AG09309 (cell line): ENCODE data around the gene ZBTB45.

Source experiments
- DNase-seq: peaks from one replicate; pipeline ENCODE4 v3.0.0-alpha.2; 2010; ENCODE audit warnings: low read depth
- H3K4me3 ChIP-seq: 2 replicates; pipeline ENCODE4 v1.5.1; 2011; ENCODE audit warnings: mild to moderate bottlenecking, low read depth, low read length, moderate library complexity; ENCODE audit not compliant: control insufficient read depth
- CTCF ChIP-seq: IDR thresholded peaks from 2 replicates; pipeline ENCODE4 v1.5.1; 2011; ENCODE audit warnings: mild to moderate bottlenecking, low read depth, low read length, inconsistent platforms; ENCODE audit not compliant: insufficient read depth, control insufficient read depth; ENCODE audit errors: missing control alignments

The ZBTB45 gene

GRCh38 chr19:58555369-58555885, 35.8 kb upstream of the ZBTB45 start:
- TF ChIP-seq CTCF, result no peak
- peak overlapping the region; percentile 81 for H3K4me3 ChIP-seq
- no peak for DNase-seq

- H3K4me3 ChIP-seq, result peak within 1 kb of the TSS; percentile 81
- no peak for TF ChIP-seq CTCF
- peak; percentile 79 for DNase-seq
Measured at GRCh38 chr19:58554494-58555368, 35.1 kb upstream of the ZBTB45 start, which contains the start of gene CHMP2A. Gene CHMP2A (minus strand): TSS chr19:58555105. CDS start chr19:58554212, 893 bp downstream.

GRCh38 chr19:58553799-58554493, 34.3 kb upstream of the ZBTB45 start:
- no peak for DNase-seq
- no peak for TF ChIP-seq CTCF
- H3K4me3 ChIP-seq, result peak overlapping the region; percentile 81

GRCh38 chr19:58552655-58553054, 33.0 kb upstream of the ZBTB45 start:
- DNase-seq, result no peak
- no peak overlapping the region for H3K4me3 ChIP-seq
- TF ChIP-seq CTCF, result no peak

GRCh38 chr19:58551577-58552471, 32.2 kb upstream of the ZBTB45 start:
- TF ChIP-seq CTCF, result no peak
- no peak for DNase-seq

GRCh38 chr19:58551123-58551497, 31.5 kb upstream of the ZBTB45 start:
- no peak overlapping the region for H3K4me3 ChIP-seq
- no peak for TF ChIP-seq CTCF
- DNase-seq, result no peak

More at GRCh38 chr19:58551577-58552471, 32.2 kb upstream of the ZBTB45 start:
- H3K4me3 ChIP-seq, result no peak overlapping the region
